GM21529 (cell line): ENCODE measurements around the gene MTA1.

ENCODE experiments used
- ATAC-seq: cut with Tn5 transposase; IDR thresholded peaks from one replicate; pipeline ENCODE4 v1.9.1; 2021; ENCODE audit not compliant: unreplicated experiment

The MTA1 gene

GRCh38 chr14:105386581-105387529 lies 32.8 kb upstream of the MTA1 start:
- ATAC-seq = no peak

- ATAC-seq = no peak
These were observed 32.1 kb upstream of the MTA1 start for GRCh38 chr14:105387530-105387922.

- no peak for ATAC-seq
These were observed 31.3 kb upstream of the MTA1 start for GRCh38 chr14:105388110-105388951.

- no peak for ATAC-seq
These were observed 30.7 kb upstream of the MTA1 start for GRCh38 chr14:105388976-105389375.

GRCh38 chr14:105389534-105389933 lies 30.1 kb upstream of the MTA1 start:
- ATAC-seq = no peak

GRCh38 chr14:105389976-105390848 lies 29.4 kb upstream of the MTA1 start:
- ATAC-seq = no peak

GRCh38 chr14:105390849-105391500 lies 28.7 kb upstream of the MTA1 start:
- no peak for ATAC-seq

- ATAC-seq = no peak
These were observed 28.1 kb upstream of the MTA1 start for GRCh38 chr14:105391541-105391940.

- ATAC-seq = no peak
These were observed 27.2 kb upstream of the MTA1 start for GRCh38 chr14:105392131-105393090.

GRCh38 chr14:105393151-105393550 lies 26.5 kb upstream of the MTA1 start:
- no peak for ATAC-seq

- no peak for ATAC-seq
These were observed 24.7 kb upstream of the MTA1 start for GRCh38 chr14:105394714-105395537.

GRCh38 chr14:105395538-105395854 lies 24.1 kb upstream of the MTA1 start:
- ATAC-seq = no peak

- ATAC-seq = no peak
These were observed 22.2 kb upstream of the MTA1 start for GRCh38 chr14:105397350-105397931.

- ATAC-seq = peak; percentile 83
These were observed 21.4 kb upstream of the MTA1 start, which contains the start of gene TEX22 for GRCh38 chr14:105398044-105398725. TEX22 (plus strand) TSS chr14:105398538; CDS start chr14:105399341, 803 bp downstream.

- peak; percentile 33 for ATAC-seq
These were observed 20.7 kb upstream of the MTA1 start for GRCh38 chr14:105398726-105399465.

- no peak for ATAC-seq
These were observed 20.2 kb upstream of the MTA1 start for GRCh38 chr14:105399466-105399775.

- no peak for ATAC-seq
These were observed 19.6 kb upstream of the MTA1 start for GRCh38 chr14:105400016-105400415.
